ENCODE data around the gene UBXN6. TPM values are rescaled to one million over a fixed set of nuclear protein-coding genes. Genes with fewer than 3 reads are reported as not detected.
A peak's percentile ranks its signal among the peaks of the same experiment; 100 is the strongest.

Gene UBXN6
- total RNA-seq, 1 donor from 2014 or later = 45.7 TPM

DNA sequence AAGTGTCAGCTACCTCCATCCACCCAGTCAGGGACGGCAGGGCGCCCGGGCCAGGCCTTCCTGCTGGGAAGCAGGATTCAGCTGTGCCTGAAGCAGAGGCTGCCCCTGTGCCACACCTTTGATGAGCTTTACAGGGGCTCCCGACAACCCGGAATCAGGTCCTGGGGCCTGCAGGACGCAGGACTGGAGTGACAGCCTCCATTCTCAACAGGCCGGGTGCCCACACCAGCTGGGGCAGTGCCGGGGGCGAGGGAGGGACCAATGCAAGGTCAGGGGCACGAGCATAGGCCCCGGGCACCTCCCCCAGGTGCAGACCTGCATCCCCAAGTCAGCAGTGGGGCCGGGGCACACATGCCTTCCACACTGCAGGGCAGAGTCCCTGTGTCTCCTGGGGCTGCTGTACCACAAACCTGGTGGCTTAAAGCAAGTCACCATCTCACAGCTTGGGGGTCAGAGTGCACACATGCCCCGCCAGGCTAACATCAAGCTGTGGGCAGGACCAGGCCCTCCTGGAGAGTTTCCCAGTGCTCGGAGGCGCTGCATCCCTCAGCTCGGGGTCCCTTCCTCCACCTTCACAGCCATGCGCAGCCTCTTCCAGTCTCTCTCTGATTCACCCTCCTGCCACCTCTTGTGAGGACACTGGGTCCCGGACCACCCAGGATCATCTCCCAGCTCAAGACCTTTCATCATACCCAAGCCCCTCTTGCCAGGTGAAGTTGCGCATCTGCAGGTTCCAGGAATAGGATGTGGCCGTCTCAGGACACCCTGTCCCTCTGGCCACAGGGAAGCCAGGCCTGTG, 13.4 kb downstream of the UBXN6 start:
- H3K9me3 Mint-ChIP-seq (ENCODE audit: unreplicated experiment) = no peaks in the 10 kb centered on the region
- TF ChIP-seq, protein P1, sequence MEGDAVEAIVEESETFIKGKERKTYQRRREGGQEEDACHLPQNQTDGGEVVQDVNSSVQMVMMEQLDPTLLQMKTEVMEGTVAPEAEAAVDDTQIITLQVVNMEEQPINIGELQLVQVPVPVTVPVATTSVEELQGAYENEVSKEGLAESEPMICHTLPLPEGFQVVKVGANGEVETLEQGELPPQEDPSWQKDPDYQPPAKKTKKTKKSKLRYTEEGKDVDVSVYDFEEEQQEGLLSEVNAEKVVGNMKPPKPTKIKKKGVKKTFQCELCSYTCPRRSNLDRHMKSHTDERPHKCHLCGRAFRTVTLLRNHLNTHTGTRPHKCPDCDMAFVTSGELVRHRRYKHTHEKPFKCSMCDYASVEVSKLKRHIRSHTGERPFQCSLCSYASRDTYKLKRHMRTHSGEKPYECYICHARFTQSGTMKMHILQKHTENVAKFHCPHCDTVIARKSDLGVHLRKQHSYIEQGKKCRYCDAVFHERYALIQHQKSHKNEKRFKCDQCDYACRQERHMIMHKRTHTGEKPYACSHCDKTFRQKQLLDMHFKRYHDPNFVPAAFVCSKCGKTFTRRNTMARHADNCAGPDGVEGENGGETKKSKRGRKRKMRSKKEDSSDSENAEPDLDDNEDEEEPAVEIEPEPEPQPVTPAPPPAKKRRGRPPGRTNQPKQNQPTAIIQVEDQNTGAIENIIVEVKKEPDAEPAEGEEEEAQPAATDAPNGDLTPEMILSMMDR (IDR thresholded peaks at IDR 0.05; ENCODE audit: unreplicated experiment) = no peak
- H3K27me3 Mint-ChIP-seq (ENCODE audit: unreplicated experiment) = peaks cover 7% of the 10 kb centered on the region
- no peak for DNase-seq (ENCODE audit: low spot score)
- H3K4me1 Mint-ChIP-seq (ENCODE audit: unreplicated experiment) = peaks cover 3% of the 10 kb centered on the region
- no peak overlapping the region for H3K27ac Mint-ChIP-seq (ENCODE audit: unreplicated experiment)
- H3K36me3 Mint-ChIP-seq (ENCODE audit: low read depth, unreplicated experiment) = peaks cover 8% of the 10 kb centered on the region
- H3K4me3 Mint-ChIP-seq (ENCODE audit: unreplicated experiment) = no peak overlapping the region

DNA sequence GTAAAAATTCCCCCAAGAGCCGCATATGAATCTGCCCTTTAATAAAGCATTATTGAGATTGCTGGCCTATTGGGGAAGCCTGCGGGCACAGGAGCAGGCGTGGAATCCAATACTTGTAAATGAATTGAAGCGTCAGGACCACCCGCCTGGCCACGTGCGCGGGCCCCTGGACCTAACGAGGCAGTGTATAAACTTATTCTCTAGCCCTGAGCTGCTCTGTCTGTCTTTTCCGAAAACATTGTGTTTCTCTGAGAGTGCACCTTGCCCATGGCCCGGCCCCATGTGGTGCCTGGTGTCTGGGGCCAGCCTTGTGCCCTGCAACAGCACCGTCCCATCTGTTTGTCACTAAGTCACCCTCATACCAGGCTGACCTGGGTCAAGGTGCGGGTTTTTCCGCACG, 14.4 kb downstream of the UBXN6 start:
- no peak overlapping the region for H3K27ac Mint-ChIP-seq (ENCODE audit: unreplicated experiment)
- TF ChIP-seq, protein P1 (IDR thresholded peaks at IDR 0.05; ENCODE audit: unreplicated experiment) = no peak
- no peak for DNase-seq (ENCODE audit: low spot score)

DNA sequence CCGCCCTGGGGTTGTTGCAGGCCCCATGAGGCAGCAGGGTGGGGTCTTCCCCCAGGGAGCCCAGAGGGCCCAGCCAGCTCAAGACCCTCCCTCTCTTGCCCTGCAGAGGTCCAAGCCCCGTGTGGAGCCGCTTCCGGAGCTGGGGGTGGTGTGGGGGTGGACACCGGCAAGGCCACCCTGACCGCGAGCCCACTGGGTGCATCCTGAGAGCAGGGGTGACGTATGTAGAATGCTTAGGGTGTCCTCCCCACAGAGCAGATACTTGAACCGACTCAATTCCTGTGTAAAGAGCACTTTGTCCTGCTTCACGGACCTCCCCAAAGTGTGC, 14.8 kb downstream of the UBXN6 start:
- no peak overlapping the region for H3K27ac Mint-ChIP-seq (ENCODE audit: unreplicated experiment)
- peaks cover 7% of the 10 kb centered on the region for H3K27me3 Mint-ChIP-seq (ENCODE audit: unreplicated experiment)
- DNase-seq (ENCODE audit: low spot score) = no peak
- H3K4me1 Mint-ChIP-seq (ENCODE audit: unreplicated experiment) = peaks cover 3% of the 10 kb centered on the region
- H3K36me3 Mint-ChIP-seq (ENCODE audit: low read depth, unreplicated experiment) = peaks cover 8% of the 10 kb centered on the region
- H3K4me3 Mint-ChIP-seq (ENCODE audit: unreplicated experiment) = no peak overlapping the region
- TF ChIP-seq, protein P1 (IDR thresholded peaks at IDR 0.05; ENCODE audit: unreplicated experiment) = no peak
- H3K9me3 Mint-ChIP-seq (ENCODE audit: unreplicated experiment) = no peaks in the 10 kb centered on the region

More for the DNA sequence above, 14.4 kb downstream of the UBXN6 start:
- H3K4me1 Mint-ChIP-seq (ENCODE audit: unreplicated experiment) = peaks cover 3% of the 10 kb centered on the region
- H3K9me3 Mint-ChIP-seq (ENCODE audit: unreplicated experiment) = no peaks in the 10 kb centered on the region
- H3K4me3 Mint-ChIP-seq (ENCODE audit: unreplicated experiment) = no peak overlapping the region
- peaks cover 7% of the 10 kb centered on the region for H3K27me3 Mint-ChIP-seq (ENCODE audit: unreplicated experiment)
- H3K36me3 Mint-ChIP-seq (ENCODE audit: low read depth, unreplicated experiment) = peaks cover 8% of the 10 kb centered on the region

DNA sequence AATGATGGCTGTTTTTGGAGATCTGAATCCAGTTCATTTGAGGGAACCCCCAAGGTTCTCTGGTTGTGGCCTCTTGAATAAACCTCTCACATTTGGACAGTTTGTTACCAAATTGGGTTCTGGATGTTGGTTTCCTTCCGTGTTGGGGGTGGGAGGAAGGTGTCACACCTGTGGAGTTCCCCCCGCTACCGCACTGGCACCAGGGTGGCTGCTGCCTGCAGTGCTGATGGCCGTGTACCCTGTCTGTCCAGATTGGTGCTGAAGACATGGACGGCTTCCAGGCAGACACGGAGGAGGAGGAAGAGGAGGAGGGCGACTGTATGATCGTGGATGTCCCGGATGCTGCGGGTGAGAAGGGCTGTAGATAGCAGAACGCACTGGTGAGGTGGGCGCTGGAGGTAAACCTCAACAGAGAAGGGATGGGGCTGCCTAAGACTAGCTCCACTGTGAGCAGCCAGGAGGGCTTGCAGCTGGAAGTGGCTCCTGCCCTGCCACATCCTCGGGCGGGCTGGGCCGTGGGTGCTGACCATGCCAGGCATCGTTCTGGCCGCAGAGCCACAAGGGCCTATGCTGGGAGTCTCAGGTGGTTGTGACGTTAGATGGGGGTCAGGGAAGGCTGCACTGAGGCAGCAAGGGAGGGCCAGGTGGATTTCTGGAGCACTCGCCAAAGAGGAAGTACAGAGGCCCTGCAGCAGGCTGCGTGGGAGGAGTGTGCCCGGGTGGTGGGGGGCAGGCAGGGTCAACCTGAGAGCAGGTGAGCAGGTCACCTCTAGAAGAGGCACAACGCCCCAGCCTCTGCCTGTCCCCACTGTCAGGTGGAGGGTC, 15.4 kb downstream of the UBXN6 start:
- no peak for DNase-seq (ENCODE audit: low spot score)
- Mint-ChIP-seq H3K27ac (ENCODE audit: unreplicated experiment) (peak overlapping the region; percentile 15), H3K9me3 (ENCODE audit: unreplicated experiment) (no peaks in the 10 kb centered on the region), H3K4me1 (ENCODE audit: unreplicated experiment) (peaks cover 3% of the 10 kb centered on the region), H3K27me3 (ENCODE audit: unreplicated experiment) (peaks cover 7% of the 10 kb centered on the region), H3K36me3 (ENCODE audit: low read depth, unreplicated experiment) (peaks cover 8% of the 10 kb centered on the region), H3K4me3 (ENCODE audit: unreplicated experiment) (peak overlapping the region; percentile 56)
- TF ChIP-seq, protein P1 (IDR thresholded peaks at IDR 0.05; ENCODE audit: unreplicated experiment) = no peak

DNA sequence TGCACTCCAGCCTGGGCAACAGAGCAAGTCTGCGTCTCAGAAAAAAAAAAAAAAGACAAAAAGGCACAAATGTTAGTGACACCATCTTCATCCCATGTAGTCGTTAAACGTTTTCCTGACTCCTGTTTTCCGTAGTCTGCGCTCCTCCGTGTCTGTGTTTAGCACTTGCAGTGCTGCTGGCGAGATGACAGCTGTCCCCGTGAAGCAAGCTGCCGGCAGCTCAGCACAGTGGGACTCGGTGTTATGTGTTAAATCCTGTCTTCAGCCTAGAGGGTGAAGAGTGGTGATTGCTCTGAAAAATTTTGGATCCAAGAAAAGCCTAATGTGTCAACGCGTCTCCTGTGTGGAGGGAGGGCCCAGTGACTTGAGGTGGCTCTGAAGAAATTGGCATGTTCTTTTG, 18.4 kb downstream of the UBXN6 start:
- H3K27me3 Mint-ChIP-seq (ENCODE audit: unreplicated experiment) = peaks cover 7% of the 10 kb centered on the region
- no peak overlapping the region for H3K4me3 Mint-ChIP-seq (ENCODE audit: unreplicated experiment)
- TF ChIP-seq, protein P1 (IDR thresholded peaks at IDR 0.05; ENCODE audit: unreplicated experiment) = no peak
- DNase-seq (ENCODE audit: low spot score) = no peak
- H3K27ac Mint-ChIP-seq (ENCODE audit: unreplicated experiment) = no peak overlapping the region
- peaks cover 3% of the 10 kb centered on the region for H3K4me1 Mint-ChIP-seq (ENCODE audit: unreplicated experiment)
- H3K9me3 Mint-ChIP-seq (ENCODE audit: unreplicated experiment) = no peaks in the 10 kb centered on the region
- peaks cover 15% of the 10 kb centered on the region for H3K36me3 Mint-ChIP-seq (ENCODE audit: low read depth, unreplicated experiment)

All from endothelial cell (in vitro differentiated cells).